Choroid plexus epithelial cell (primary cell): ENCODE data around the gene MSMP.
A peak's percentile ranks its signal among the peaks of the same experiment; 100 is the strongest.

ENCODE experiments used
- DNase-seq: peaks from one replicate; pipeline ENCODE4 v3.0.0-alpha.2; 2010; ENCODE audit warnings: low read depth
- H3K4me3 ChIP-seq: 2 replicates; pipeline ENCODE4 v1.5.1; 2011; ENCODE audit warnings: low read depth, mild to moderate bottlenecking, control low read depth, low read length, moderate library complexity
- TF ChIP-seq, protein P1 (sequence below): conservative IDR thresholded peaks from 2 replicates; pipeline ENCODE4 v1.5.1; 2011; ENCODE audit warnings: low read depth, mild to moderate bottlenecking, control low read depth, inconsistent platforms, low read length, moderate library complexity

MSMP gene

DNA sequence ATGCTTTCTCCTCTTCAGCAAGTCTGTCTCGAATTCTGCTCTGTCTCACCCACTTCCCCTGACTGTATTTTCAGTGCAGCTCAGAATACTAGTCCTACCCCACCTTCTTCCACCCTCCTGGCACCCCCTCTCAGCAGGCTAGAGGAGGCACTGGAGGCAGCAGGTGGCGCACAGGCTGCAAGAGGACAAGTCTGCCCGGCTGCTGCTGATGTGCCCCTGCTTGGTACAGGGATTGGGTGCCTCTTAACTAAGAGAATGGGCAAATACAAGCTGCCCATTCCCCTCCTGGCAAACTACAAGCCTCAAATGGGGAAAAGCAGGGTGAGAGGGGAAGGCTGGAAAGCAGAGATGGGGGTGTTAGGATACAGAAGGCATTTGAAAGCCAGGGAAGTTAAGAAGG, 27.1 kb downstream of the MSMP start:
- DNase-seq: peak; percentile 62
- H3K4me3 ChIP-seq: no peak overlapping the region

GRCh38 chr9:35725362-35725761, 28.7 kb downstream of the MSMP start:
- TF ChIP-seq, protein P1, sequence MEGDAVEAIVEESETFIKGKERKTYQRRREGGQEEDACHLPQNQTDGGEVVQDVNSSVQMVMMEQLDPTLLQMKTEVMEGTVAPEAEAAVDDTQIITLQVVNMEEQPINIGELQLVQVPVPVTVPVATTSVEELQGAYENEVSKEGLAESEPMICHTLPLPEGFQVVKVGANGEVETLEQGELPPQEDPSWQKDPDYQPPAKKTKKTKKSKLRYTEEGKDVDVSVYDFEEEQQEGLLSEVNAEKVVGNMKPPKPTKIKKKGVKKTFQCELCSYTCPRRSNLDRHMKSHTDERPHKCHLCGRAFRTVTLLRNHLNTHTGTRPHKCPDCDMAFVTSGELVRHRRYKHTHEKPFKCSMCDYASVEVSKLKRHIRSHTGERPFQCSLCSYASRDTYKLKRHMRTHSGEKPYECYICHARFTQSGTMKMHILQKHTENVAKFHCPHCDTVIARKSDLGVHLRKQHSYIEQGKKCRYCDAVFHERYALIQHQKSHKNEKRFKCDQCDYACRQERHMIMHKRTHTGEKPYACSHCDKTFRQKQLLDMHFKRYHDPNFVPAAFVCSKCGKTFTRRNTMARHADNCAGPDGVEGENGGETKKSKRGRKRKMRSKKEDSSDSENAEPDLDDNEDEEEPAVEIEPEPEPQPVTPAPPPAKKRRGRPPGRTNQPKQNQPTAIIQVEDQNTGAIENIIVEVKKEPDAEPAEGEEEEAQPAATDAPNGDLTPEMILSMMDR: no peak
- H3K4me3 ChIP-seq: no peak overlapping the region
- no peak for DNase-seq

More for the DNA sequence above, 27.1 kb downstream of the MSMP start:
- TF ChIP-seq, protein P1: no peak

DNA sequence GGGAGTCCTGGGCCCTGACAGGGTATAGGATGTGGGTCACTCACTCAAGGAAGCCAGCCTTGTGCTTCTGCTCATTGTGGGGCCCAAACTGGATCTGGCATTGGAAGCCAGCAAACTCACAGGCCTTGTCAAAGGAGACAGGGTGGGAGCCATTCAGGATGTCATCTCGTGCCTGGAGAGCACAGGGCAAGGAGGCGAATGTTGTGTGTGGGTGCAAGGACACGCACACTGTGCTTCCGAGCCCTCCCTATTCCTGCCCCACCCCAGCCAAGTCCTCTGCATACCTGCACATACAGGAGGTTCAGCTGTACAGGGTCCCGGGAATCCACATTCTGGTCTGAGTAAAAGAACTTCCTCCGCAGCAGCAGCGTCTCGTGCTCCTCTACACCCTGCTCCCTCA, 30.2 kb downstream of the MSMP start:
- H3K4me3 ChIP-seq: no peak overlapping the region
- TF ChIP-seq, protein P1: no peak
- no peak for DNase-seq

- TF ChIP-seq, protein P1: no peak
- no peak overlapping the region for H3K4me3 ChIP-seq
- no peak for DNase-seq
These were observed 30.6 kb downstream of the MSMP start for GRCh38 chr9:35723426-35723825.

GRCh38 chr9:35719546-35719945, 34.5 kb downstream of the MSMP start:
- no peak overlapping the region for H3K4me3 ChIP-seq
- DNase-seq: no peak
- TF ChIP-seq, protein P1: no peak

GRCh38 chr9:35718721-35719511, 35.2 kb downstream of the MSMP start:
- TF ChIP-seq, protein P1: no peak
- H3K4me3 ChIP-seq: no peak overlapping the region
- DNase-seq: no peak
